Esophagus squamous epithelium (tissue), 5 donors: ENCODE measurements around the gene GID8. TPM values are rescaled to one million over a fixed set of nuclear protein-coding genes. Genes with fewer than 3 reads are reported as not detected.

ENCODE experiments used
- DNase-seq: peaks from one replicate; lab custom pipeline; 2025; lab: John Stamatoyannopoulos, UW
- H3K27ac ChIP-seq, 4 donors: fragments of 200-600 bp; sonication (generic); one replicate each; pipeline ENCODE4 v1.5.1; 2016 to 2019; ENCODE audit warnings: mild to moderate bottlenecking in 1 of 4
- H3K27me3 ChIP-seq, 4 donors: fragments of 200-600 bp; sonication (generic); 1 replicate in 3 of 4; 2 replicates in 1 of 4; pipeline versions ENCODE4 v1.5.1 to v1.6.0; 2017 to 2021; ENCODE audit warnings: antibody characterized with exemption in 1 of 4
- H3K36me3 ChIP-seq, 3 donors: fragments of 200-600 bp; sonication (generic); one replicate each; pipeline ENCODE4 v1.5.1; 2016 to 2019
- H3K4me1 ChIP-seq, 3 donors: fragments of 200-600 bp; sonication (generic); one replicate each; pipeline ENCODE4 v1.5.1; 2017 to 2019
- H3K4me3 ChIP-seq, 4 donors: fragments of 200-600 bp; sonication (generic); 1 replicate in 3 of 4; 2 replicates in 1 of 4; pipeline ENCODE4 v1.5.1; 2016 to 2019; ENCODE audit warnings: mild to moderate bottlenecking in 2 of 4, moderate library complexity in 1 of 4
- H3K9me3 ChIP-seq, 3 donors: fragments of 200-600 bp; sonication (generic); one replicate each; pipeline ENCODE4 v1.5.1; 2016 to 2019
- CTCF ChIP-seq, 6 experiments: fragments of 450-650 bp in 4 of 6; fragments of 200-600 bp in 2 of 6; sonication (generic) in 2 of 6; IDR thresholded peaks; one replicate each; pipeline ENCODE4 v1.5.1; 2016 to 2019; ENCODE audit warnings: antibody characterized with exemption in 6 of 6, mild to moderate bottlenecking in 4 of 6, moderate library complexity in 4 of 6
- POLR2A ChIP-seq, 4 donors: fragments of 450-650 bp; IDR thresholded peaks; one replicate each; pipeline ENCODE4 v1.6.1; 2017; ENCODE audit warnings: antibody characterized with exemption in 4 of 4, mild to moderate bottlenecking in 4 of 4, moderate library complexity in 3 of 4
- WGBS, 2 donors: methylation state at CpG; one replicate each; pipeline ENCODE4 v1.1.5; 2018; 5-methylcytosine and 5-hydroxymethylcytosine counted together
- intact Hi-C: fragments of 100-400 bp; cut with DNase I; formaldehyde crosslinking; loops from one replicate; pipeline ENCODE4 v1.15.0; 2022
- total RNA-seq, 4 donors: library from RNA; depleted of rRNA; stranded (reverse); fragments of >200 nt; gene quantifications; one replicate each; pipeline ENCODE4 v1.1.0, GENCODE V29; 2016
- donor health status: DM: yes; HTN: yes; CAD: no.

The GID8 gene
- total RNA-seq, 4 donors from 2014 or later = 41.0 to 51.2 (median 44.1) TPM

DNA sequence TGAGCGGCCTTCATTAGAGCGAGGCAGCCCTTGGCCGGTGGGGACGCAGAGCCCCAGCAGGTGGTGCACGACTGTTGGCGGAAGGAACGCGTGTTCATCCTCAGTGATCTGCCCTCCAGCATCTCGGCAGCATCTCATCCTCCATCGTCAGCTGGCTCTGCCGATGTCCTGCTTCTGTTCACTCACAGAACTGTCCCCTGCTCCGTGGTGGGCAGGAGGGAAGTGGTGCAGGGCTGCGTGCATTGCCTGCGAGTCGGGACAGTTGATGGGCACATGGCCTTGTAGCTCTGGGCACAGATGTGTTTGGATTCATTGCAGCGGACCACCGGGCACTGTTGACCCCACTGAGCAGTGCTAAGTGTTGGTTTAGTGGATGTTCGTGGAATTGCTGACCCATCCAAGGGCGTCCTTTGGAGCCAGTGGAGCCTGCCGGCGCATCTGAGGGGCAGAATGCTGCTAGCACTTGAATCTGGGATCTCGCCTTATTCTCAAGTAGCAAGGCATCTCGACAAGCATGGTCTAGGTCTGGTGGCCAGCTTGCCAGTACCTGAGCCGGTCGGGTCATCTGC lies 7.9 kb downstream of the GID8 start:
- Histone ChIP-seq H3K4me1 (peaks cover 0 to 16% (median 1%) of the 10 kb centered on the region in 3 donors), H3K4me3 (no peak overlapping the region), H3K36me3 (peaks cover 15 to 100% (median 45%) of the 10 kb centered on the region in 3 donors), H3K27me3 (no peaks in the 10 kb centered on the region), H3K9me3 (no peaks in the 10 kb centered on the region), H3K27ac (no peak overlapping the region)
- no peak for TF ChIP-seq POLR2A (IDR thresholded peaks at IDR 0.05)
- TF ChIP-seq CTCF (IDR thresholded peaks at IDR 0.05) = no peak
- WGBS, 2 donors = 89 to 93% methylated on average over 10 to 15 of the region's 25 CpGs
- intact Hi-C loops = no loop called here
- no peak for DNase-seq

- Histone ChIP-seq H3K36me3 (peaks cover 12 to 94% (median 45%) of the 10 kb centered on the region in 3 donors), H3K27ac (no peak overlapping the region), H3K4me3 (no peak overlapping the region), H3K9me3 (no peaks in the 10 kb centered on the region), H3K27me3 (no peaks in the 10 kb centered on the region), H3K4me1 (peaks cover under 1 to 9% (median 2%) of the 10 kb centered on the region in 3 donors)
- no peak for DNase-seq
- TF ChIP-seq CTCF (IDR thresholded peaks at IDR 0.05) (no peak), POLR2A (IDR thresholded peaks at IDR 0.05) (no peak)
- 86% methylated on average over 8 to 10 of the region's 10 CpGs for WGBS, 2 donors
- intact Hi-C loops = no loop called here
Observed at GRCh38 chr20:62946918-62947317, 9.0 kb downstream of the GID8 start.

DNA sequence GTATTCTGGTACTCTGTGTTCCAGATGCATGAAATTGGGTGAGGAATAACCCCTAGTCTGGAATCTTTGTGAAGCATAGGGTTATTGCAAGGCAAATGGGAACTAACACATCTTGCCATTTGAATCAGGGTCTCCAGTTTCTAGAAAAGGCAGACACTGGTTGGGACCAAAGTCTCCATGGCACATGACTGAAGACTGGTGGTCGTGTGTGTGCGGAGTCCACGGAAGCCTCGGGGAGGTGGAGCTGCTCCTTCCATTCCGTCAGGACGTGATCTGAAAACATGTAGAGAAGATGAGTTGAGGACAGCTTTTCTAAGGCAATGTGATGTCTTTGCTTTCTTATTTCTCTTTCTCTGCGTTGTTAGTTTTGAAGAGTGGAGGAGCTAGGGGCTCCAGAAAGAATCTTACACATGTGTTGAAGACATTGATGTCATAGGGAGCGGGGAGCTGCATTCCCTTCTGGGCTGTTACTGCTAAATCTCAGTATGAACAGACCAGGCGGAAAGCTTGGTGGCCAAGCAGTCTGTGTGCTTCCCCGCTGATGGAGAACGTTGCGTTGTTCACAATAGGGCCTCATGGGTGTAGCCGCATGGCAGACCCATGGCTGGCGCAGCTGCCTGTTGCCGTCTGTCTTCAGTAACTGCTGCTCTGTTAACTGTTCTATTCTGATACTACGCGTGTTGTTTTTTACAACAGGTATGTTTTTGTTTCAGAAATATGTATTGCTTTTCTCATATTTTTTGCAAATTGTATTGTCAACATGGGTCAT lies 9.8 kb downstream of the GID8 start:
- no peak for TF ChIP-seq POLR2A (IDR thresholded peaks at IDR 0.05)
- no peak for TF ChIP-seq CTCF (IDR thresholded peaks at IDR 0.05)

GRCh38 chr20:62949153-62949821 lies 11.3 kb downstream of the GID8 start:
- TF ChIP-seq CTCF (IDR thresholded peaks at IDR 0.05) = no peak
- TF ChIP-seq POLR2A (IDR thresholded peaks at IDR 0.05) = no peak
- DNase-seq = no peak
- Histone ChIP-seq H3K4me1 (peaks cover 20 to 28% (median 24%) of the 10 kb centered on the region in 3 donors), H3K27me3 (no peaks in the 10 kb centered on the region), H3K4me3 (no peak overlapping the region), H3K9me3 (no peaks in the 10 kb centered on the region), H3K36me3 (peaks cover 12 to 70% (median 36%) of the 10 kb centered on the region in 3 donors), H3K27ac (no peak overlapping the region)
- 92 to 97% methylated on average over 6 of the region's 6 CpGs for WGBS, 2 donors
- intact Hi-C loops = no loop called here

More for the DNA sequence above, 9.8 kb downstream of the GID8 start:
- Histone ChIP-seq H3K27me3 (no peaks in the 10 kb centered on the region), H3K9me3 (no peaks in the 10 kb centered on the region), H3K36me3 (peaks cover 12 to 86% (median 45%) of the 10 kb centered on the region in 3 donors), H3K4me3 (no peak overlapping the region), H3K4me1 (peaks cover 8 to 12% (median 10%) of the 10 kb centered on the region in 3 donors), H3K27ac (no peak overlapping the region)
- intact Hi-C loops = no loop called here
- WGBS, 2 donors = 91 to 94% methylated on average over 16 to 17 of the region's 17 CpGs
- no peak for DNase-seq
